Activated gamma-delta T cell treated with anti-CD3 and anti-CD28 coated beads, Interleukin-2, amount 50 U/mL, for 16 hours (primary cell): ENCODE measurements around the gene ERI2.

ENCODE experiments used
- DNase-seq: peaks from one replicate; pipeline ENCODE4 v3.0.0-alpha.2; 2020; ENCODE audit warnings: low read depth

The ERI2 gene, protein sequence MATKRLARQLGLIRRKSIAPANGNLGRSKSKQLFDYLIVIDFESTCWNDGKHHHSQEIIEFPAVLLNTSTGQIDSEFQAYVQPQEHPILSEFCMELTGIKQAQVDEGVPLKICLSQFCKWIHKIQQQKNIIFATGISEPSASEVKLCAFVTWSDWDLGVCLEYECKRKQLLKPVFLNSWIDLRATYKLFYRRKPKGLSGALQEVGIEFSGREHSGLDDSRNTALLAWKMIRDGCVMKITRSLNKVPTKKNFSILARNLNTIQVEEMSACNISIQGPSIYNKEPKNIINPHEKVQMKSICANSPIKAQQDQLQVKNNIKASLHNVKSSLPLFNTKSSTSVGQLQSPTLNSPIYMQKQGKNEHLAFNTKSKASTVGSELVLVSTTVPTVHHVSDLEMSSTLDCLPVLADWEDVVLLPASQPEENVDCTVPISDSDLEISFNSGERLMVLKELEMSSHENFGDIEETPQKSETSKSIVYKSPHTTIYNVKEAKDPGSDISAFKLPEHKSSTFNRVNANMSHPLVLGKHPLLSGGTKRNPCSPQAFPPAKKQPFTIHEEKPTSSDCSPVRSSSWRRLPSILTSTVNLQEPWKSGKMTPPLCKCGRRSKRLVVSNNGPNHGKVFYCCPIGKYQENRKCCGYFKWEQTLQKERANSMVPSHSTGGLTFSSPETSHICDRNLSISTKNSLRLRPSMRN

DNA sequence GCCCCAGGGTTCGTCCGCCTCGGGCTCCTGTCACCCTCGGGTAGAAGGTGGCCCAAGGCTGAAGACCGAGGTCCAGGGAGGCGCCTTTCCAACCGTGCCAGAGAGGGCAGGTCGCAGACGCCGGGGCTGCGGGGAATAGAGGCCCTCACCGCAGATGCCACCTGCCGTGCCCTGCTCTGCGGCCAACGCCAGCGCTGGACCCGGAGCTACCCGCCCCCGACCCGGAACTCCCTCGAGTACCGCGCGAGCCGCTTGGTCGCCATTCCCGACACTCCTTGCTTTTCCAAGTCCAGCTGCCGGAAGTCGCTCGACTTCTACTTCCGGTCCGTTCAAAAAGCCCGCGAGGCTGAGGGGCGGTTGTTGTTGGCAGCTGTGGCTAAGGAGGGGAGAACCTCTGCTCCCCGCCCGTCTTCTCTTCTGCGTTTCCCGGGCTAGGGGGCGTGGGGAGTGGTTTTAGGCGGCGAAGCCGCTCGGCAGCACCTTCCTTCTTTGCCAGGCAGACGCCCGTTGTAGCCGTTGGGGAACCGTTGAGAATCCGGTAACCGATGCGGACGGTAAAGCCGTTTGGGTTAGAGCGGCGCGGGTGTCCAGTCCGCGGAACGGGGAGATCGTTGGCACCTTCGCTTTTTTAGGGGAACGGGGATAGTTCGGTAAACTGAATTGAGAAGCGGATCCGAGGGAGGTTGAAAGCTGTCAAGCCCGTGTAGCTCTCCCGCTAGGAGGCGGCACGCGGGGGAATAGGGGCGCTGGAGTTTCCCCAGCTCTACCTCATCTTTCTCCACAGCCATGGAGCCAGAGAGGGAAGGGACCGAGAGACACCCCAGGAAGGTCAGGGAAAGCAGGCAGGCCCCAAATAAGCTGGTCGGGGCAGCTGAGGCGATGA lies at the start of gene ERI2, which contains the start of gene REXO5:
TSS of gene ERI2 (minus strand) at position 305 of the 883 bp plus-strand sequence. CDS start at position 263, 42 bp downstream.
TSS of gene REXO5 (plus strand) at position 360 of the 883 bp plus-strand sequence. CDS start at position 787, 427 bp downstream.
- peak; percentile 62 for DNase-seq

DNA sequence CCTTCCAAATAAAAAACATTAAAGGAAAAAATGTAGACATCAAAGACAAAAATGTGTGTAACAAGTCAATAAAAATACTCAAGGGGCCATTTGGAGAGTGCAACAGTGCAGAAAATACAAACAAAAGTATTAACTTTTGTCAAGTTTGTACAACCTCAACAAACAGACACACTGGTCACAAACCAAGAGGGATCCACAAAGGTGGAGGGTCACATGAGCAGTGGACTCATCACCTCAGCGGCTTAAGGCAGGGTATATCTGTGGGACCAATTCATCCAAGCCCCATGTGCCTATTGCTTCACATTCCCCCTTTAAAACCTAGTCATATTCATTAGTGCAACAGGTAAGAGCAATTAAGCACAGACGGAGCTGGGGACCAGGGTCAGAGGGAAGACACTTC lies 48.7 kb upstream of the ERI2 start:
- DNase-seq, result no peak

DNA sequence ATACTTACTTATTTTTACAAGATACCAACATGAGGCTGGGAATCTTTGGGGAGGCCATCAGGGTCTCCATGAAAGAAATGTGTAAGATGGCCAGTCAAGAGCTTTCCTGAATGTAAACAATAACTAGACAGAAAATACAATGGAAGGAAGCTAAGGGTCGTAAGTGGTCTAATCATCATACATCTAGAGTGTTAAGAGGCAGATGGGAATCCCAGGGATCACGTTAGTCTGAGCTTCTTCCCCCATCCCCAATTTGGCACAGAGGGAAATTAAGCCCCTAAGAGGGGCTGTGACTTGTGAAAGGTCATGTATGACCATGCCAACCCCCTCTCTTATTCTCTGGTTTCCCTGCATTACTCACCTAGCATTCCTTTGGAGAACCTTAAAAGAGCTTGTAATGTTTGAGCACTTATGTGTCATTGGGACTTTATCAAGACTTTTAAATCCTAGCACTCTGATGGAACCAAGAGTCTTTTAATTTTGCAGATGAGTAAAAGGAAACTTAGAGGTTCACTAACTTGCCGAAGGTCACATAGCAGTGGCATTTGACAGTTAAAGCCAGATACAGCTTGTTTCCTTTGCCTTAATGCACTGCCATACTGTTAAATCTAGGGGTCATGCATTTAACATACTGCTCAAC lies 47.8 kb upstream of the ERI2 start:
- DNase-seq, result no peak

DNA sequence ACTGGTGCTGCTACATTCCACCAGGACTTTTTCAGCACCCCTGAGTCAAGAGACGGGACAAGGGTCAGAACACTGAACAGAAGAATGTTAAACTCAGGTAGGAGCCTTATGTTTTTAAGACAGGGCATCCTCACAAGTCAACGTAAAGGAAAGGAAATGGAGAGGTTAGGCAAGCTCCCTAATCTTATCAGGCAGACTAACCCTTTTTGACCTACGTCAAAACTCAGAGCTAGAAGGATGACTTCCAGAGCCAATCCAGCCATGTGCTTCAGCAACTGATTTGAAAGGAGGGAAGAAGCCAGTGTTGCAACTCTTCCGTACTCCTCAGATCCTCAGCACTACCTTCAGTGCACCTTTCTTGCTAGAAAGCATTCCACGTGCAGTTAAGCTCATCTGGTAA lies 46.9 kb upstream of the ERI2 start:
- DNase-seq, result no peak

DNA sequence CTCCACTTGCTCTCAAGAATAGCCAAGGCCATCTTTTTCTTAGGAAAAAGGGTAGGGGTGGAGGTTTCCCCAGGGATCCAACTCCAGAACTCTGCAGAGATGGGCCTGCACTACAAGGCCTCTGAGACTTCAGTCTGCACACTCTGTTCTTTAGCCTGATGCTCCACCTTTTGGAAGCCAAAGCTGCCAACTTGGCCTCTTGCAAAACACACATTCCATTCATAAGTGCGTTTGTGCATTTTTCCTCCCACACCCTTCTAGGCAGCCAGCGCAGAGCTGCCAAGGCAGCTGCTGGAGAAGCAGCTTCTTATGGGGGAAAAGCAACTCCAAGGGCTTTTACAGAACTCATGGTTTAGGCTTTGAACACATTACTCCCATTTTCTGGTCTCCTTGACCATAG lies 45.3 kb upstream of the ERI2 start:
- DNase-seq, result no peak

DNA sequence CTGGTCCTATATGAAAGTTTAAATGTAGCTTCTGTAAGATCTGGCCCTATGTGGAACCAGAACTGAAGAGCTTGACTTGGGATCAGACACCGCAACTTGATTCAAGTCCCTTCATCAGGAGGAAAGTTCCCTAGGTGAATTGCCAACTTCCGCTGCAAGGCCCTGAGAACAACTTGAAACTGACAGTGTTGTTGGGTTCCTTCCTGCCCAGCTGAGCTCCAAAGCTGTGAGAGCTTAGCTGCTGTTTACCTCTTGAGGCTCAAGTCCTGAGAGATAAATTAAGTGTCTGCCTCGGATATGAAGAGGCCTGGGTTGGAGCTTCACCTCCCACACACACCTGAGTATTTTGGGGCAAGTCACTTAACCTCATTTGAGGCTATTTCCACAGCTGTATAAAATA lies 44.7 kb upstream of the ERI2 start:
- DNase-seq, result no peak

DNA sequence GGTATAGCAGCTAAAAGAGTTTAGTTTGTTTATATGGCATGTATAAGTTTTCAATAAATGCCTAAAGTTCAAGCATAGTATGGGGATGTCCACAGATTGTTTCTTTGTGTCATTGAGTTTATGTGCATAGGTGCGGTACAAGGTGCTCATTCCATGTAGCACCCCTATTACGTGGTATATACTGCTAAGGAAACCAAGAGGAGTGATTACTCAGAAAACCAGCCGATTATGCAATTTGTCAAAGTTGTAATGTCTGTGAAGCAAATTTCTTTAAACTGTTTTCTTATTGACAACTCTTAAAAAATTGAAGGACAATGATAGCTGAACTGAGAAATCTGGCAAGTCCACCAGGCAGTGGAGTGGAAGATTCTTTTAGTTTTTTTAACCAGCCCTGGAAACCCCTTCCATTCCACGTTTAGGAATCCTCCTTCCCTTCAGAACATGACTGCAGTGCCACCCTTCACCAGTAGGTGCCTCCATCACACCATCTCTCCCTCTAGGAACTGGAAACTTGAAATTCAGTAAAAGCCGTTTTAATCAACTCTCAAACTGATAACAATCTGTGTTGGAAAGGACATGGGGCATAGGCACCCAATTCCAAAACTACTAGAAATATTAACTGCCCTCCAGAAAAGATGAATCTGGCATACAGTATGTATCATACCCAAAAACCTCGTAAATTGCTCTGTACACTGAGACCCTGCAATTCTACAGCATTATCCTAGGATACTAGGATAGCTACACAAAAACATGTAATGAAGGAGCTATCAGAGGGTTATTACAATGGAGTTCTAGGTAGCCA lies 43.5 kb upstream of the ERI2 start:
- peak; percentile 39 for DNase-seq

DNA sequence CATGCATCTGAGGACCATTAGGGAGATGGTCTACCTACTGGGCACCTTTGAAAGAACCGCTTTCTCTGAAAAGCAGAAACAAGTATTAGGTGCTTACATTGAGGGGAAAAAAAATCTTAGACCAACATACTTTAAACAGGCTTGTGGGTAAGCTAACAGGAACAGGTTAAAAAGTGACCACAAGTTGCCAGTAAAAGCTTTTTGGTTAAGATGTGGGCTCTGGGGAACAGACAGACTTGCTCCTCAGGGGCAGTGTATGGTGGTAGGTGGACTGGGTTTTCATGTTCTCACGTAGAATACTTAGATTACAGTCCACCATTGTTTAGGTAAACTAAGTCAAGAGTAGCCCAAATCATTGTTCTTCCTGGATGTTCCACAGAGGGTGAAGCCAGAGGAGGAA lies 41.3 kb upstream of the ERI2 start:
- no peak for DNase-seq

DNA sequence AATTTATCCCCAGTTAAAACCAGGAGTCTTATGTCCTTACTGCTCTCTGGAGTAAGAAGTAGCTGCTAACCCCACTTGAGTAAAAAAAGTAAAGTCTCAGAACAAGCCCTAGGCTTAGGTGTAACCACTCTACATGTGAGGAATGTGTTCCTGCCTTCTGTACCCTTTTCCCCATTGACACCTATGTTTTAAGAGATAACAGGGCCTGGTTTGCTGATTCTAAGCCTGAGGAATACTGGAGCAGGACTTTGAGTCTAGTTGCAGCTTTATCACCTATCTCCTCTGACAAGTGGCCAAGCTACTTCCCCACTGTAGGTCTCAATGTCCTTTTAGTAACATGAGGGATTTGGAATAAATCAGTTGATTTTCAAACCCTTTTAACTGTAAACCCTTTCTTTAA lies 40.3 kb upstream of the ERI2 start:
- no peak for DNase-seq

DNA sequence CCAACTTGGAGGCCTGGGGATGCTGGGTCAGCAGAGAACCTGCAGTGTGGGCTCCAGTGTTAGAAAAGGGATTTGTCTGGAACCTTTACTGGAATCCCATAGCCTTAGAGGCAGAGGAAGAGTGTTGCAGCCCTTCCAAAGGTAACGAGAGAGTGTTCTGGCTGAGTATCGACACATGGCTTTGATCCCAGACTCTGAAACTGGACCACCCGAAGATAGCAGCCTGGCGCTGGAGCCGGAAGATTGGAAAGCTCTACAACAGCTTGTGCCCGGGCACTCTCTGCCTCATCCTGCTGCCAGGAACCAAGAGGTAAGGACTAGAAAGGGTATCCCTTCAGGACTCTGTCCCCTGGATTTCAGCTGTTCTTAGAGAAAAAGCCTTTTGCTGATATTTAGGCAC lies 39.8 kb upstream of the ERI2 start:
- no peak for DNase-seq

DNA sequence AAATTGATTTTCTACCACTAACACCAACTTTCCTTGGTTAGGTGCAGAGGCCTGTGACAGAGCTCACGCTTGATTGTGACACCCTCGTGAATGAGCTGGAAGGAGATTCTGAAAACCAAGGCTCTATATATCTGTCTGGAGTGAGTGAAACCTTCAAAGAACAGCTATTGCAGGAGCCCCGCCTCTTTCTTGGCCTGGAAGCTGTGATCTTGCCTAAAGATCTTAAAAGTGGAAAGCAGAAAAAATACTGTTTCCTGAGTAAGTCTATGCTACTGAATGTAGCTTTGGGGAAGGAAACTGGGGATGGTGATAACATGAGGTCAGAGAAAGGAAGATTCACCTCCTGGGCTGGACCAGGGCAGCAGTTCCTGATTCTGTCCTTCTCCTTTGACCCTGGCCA lies 38.3 kb upstream of the ERI2 start:
- DNase-seq, result no peak

DNA sequence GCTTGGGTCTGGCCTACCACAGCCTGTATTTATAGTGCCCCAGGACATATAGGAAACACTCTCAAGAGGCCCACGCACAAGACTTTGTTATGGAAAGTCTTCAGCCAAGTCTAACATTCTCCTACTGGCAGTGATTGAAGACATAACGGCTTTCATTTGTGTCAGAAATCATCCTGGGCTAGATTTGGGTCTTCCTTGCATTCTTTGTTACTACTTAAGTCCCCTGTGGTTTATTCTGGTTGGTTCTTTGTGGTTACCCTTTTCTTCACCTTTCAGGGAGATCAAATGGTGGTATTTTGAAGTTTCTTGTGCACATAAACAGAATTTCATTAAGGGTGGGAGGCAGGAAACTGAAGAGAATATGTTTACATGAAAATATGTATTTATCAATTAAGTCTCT lies 37.8 kb upstream of the ERI2 start:
- no peak for DNase-seq

DNA sequence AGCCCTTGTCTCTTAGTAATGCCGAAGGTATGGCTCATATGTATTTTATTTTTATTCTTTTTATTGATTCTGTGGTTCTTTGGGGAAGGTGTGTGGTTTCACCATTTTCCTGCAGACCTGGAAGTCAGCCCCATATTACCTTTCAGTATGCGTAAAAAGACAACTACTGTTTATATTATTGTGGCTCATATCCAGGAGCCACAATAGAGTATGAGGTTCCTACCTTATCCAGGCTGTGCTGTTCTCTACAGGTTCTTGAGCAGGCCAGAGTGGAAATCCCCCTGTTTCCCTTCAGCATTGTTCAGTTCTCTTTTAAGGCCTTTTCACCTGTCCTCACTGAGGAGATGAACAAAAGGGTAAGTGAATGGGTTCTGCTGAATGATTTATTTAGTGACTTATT lies 33.2 kb upstream of the ERI2 start:
- no peak for DNase-seq

DNA sequence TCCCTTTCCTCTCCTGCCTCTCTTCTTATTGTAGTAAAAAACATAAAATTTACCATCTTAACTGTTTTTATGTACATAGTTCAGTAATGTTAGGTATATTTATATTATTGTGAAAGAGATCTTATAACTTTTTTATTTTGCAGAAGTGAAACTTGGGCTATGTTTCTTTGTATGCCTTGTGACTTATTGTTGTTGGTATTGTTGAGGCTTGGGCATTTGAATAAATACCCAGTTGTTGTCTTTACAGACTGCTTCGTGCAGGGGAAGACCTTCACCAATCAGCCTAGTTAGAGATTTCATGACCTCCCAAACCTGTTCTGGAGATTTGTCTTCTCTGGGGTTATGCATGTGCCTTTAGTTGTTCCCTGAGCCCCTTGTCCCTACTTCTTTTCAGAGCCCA lies 32.0 kb upstream of the ERI2 start:
- DNase-seq, result no peak

DNA sequence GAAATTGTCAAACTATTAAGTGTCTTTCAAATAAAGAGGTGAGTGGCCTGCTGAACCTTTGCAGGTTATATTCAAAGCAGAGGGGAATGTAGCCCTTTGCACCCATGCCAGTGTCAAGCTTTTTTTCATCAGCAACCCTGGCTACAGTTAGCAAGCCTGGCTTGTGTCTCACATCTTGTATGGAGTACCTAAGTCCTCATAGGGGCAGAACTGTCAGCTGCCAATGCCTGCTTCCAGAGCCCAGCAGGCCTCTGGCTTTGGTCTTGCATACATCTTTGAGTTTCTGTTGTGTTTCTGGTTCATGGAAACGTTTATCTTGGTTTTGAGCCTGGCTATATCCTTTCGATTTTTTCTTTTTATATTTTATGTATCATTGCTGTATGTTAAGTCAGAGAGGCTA lies 26.8 kb upstream of the ERI2 start:
- DNase-seq, result no peak

DNA sequence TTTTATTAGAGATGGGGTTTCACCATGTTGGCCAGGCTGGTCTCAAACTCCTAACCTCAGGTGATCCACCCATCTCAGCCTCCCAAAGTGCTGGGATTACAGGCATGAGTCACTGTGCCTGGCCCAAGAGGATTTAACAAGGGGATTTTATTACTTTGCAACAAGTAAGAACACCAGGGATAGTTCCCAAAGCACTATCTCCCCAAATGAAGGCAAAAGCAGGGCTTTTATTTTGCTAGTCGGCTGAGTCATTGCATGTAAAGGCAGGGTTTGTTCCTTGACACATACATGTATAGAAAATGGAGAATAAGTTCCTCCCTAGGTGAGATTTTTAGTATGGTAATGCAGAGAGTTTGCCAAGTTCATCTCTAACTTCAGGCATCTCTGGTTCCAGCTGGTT lies 24.1 kb upstream of the ERI2 start:
- DNase-seq, result no peak

DNA sequence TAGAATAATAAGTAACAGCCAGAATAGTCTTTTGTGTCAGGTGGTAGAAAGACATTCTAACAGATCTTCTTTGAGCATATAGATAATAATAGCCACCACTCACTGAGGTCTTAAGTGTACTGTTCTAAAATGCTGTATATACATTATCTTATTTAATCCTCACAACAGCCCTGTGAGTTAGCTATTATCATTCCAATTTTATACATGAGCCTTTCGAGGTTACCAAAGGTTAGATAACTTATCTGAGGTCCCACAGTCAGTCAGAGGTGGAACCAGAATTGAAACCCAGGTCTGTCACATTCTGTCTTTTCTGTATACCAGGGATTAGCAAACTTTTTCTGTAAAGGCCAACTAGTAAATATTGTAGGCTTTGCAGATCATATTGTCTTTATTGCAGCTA lies 23.3 kb upstream of the ERI2 start:
- DNase-seq, result no peak

DNA sequence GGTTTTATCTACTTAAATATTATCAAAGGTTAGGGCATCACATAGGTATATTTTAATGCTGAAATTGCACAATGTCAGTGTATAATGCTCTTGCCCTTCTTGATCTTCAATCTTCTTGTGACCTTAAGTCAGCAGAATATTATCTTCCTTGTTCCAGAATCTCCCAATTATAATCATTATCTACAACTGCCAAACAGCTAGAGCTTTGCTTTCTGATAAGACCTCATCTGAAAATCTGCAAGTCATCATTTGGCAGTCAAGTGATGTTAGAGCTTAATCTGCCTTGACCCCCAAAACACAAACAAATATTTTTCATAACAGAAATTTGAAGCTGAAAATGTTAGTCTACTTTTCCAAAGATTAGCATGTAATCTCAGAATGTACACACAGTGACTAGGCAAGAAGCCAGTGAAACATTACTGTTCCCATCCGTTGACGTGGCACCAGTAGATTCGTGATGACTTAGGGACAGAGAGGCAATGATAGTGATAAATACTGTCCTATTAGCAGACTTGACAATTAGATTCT lies 19.8 kb upstream of the ERI2 start:
- DNase-seq, result no peak

DNA sequence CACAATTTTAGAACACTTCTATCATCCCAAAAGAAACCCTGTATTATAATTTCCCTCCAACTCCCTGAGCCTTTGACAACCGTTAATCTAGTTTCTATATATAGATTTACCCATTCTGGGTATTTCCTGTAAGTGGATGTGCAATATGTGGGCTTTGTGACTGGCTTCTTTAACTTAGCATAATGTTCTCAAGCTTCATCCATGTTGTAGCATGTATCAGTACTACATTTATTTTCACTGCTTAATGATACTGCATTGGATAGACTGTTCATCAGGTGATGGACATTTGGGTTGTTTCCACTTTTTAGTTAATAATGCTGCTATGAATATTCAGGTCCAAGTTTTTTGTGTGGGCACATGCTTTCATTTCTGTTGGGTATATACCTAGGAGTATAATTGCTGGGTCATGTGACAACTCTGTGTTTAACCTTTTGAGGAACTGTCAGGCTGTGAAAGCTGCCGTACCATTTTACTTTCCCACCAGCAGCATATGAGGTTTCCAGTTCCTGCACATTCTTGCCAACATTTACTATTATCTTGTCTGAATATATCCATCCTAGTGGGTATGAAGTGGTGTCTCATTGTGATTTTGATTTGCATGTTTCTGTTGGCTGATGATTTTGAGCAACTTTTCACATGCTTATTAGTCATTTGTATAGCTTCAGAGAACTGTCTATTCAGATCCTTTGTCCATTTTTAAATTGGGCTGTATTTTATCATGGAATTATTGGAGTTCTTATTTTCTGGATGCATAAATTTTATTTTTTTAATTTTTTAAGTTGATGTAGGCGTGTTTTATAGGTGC lies 16.5 kb upstream of the ERI2 start:
- DNase-seq, result no peak

DNA sequence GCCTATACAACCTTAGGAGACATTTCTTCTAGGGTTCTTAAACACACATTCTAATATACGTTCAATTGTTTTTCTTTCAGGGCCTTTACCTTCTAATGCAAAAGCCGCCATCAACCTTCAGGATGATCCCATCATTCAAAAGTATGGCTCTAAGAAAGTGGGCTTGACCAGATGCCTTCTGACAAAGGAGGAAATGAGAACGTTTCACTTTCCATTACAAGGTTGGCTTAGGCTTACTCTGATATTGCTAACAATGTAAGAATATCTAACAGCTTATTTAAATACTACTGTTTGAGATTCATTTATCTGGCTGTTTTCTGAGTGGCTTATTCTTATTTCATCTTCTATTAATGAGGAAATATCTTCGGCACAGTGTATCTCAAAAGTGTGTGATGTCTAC lies 15.4 kb upstream of the ERI2 start:
- DNase-seq, result no peak
